Right renal pelvis (tissue), 4 donors: ENCODE results near the gene CSTF2T. TPM values are rescaled to one million over a fixed set of nuclear protein-coding genes. Genes with fewer than 3 reads are reported as not detected.

Experiments
- DNase-seq, 4 donors: peaks; one replicate each; pipeline ENCODE4 v3.0.0-alpha.2; 2013; ENCODE audit warnings: low read depth in 4 of 4, low spot score in 3 of 4, missing footprints in 1 of 4
- polyA plus RNA-seq, 4 donors: library from polyadenylated mRNA; unstranded; fragments of 120-200 nt; gene quantifications; one replicate each; pipeline ENCODE4 v1.2.1, GENCODE V29; 2013; ENCODE audit not compliant: insufficient read length in 4 of 4

Gene CSTF2T
- 10 to 100 TPM; 40.4 to 48.2 (median 45.6) TPM for polyA plus RNA-seq

- DNase-seq: peak; percentile 93 to 96 (median 94)
Measured at GRCh38 chr10:51699475-51700227, at the start of gene CSTF2T. TSS of gene CSTF2T (minus strand) at chr10:51699595. CDS start at chr10:51699549, 46 bp downstream.

- no peak for DNase-seq
Measured at GRCh38 chr10:51748959-51749358, 49.6 kb upstream of the CSTF2T start.

- no peak for DNase-seq
Measured at GRCh38 chr10:51747216-51747615, 47.8 kb upstream of the CSTF2T start.

- DNase-seq: no peak
Measured at GRCh38 chr10:51745397-51745796, 46.0 kb upstream of the CSTF2T start.

- DNase-seq: no peak
Measured at GRCh38 chr10:51744235-51745000, 45.0 kb upstream of the CSTF2T start.

- DNase-seq: no peak
Measured at GRCh38 chr10:51743146-51743545, 43.8 kb upstream of the CSTF2T start.

GRCh38 chr10:51733057-51733456 is 33.7 kb upstream of the CSTF2T start:
- no peak for DNase-seq

GRCh38 chr10:51729822-51730555 is 30.6 kb upstream of the CSTF2T start:
- peak in 2 of 4 donors; percentile 16 to 18 for DNase-seq

- no peak for DNase-seq
Measured at GRCh38 chr10:51724038-51724437, 24.6 kb upstream of the CSTF2T start.

GRCh38 chr10:51718804-51719291 is 19.5 kb upstream of the CSTF2T start:
- DNase-seq: no peak

- DNase-seq: no peak
Measured at GRCh38 chr10:51716981-51717380, 17.6 kb upstream of the CSTF2T start.

- no peak for DNase-seq
Measured at GRCh38 chr10:51711519-51711891, 12.1 kb upstream of the CSTF2T start.

GRCh38 chr10:51709324-51709972 is 10.1 kb upstream of the CSTF2T start:
- DNase-seq: no peak

GRCh38 chr10:51708609-51709008 is 9.2 kb upstream of the CSTF2T start:
- no peak for DNase-seq

- DNase-seq: no peak
Measured at GRCh38 chr10:51707821-51708424, 8.5 kb upstream of the CSTF2T start.

GRCh38 chr10:51707392-51707791 is 8.0 kb upstream of the CSTF2T start:
- no peak for DNase-seq

GRCh38 chr10:51706225-51706624 is 6.8 kb upstream of the CSTF2T start:
- DNase-seq: no peak

- DNase-seq: no peak
Measured at GRCh38 chr10:51705774-51706173, 6.4 kb upstream of the CSTF2T start.

GRCh38 chr10:51700228-51700817 is 928 bp upstream of the CSTF2T start:
- peak in 2 of 4 donors; percentile 48 to 61 for DNase-seq

GRCh38 chr10:51699145-51699474 is 285 bp downstream of the CSTF2T start:
- no peak for DNase-seq
